Liver (tissue), 9 donors: ENCODE results near the gene PCDHA1. TPM values are rescaled to one million over a fixed set of nuclear protein-coding genes. Genes with fewer than 3 reads are reported as not detected.

ENCODE experiments used
- DNase-seq: peaks from one replicate; pipeline ENCODE4 v3.0.0-alpha.2; 2017; ENCODE audit warnings: low spot score
- H3K27ac ChIP-seq, 2 donors: one replicate each; pipeline ENCODE4 v1.7.0; 2013; ENCODE audit warnings: inconsistent platforms in 2 of 2, low read length in 2 of 2, control low read depth in 1 of 2, low read depth in 1 of 2, mild to moderate bottlenecking in 1 of 2
- H3K27me3 ChIP-seq, 4 donors: one replicate each; pipeline versions ENCODE4 v1.6.1 to v1.7.0; 2013; ENCODE audit warnings: low read length in 3 of 4, inconsistent platforms in 1 of 4, mild to moderate bottlenecking in 1 of 4, moderate library complexity in 1 of 4; ENCODE audit not compliant: control insufficient read depth in 4 of 4, insufficient read depth in 4 of 4
- H3K36me3 ChIP-seq, 4 donors: one replicate each; pipeline versions ENCODE4 v1.6.1 to v1.7.0; 2013; ENCODE audit warnings: low read length in 3 of 4, mild to moderate bottlenecking in 3 of 4, low read depth in 1 of 4, moderate library complexity in 1 of 4; ENCODE audit not compliant: control insufficient read depth in 4 of 4, insufficient read depth in 3 of 4
- H3K4me1 ChIP-seq, 4 donors: one replicate each; pipeline versions ENCODE4 v1.6.1 to v1.7.0; 2013; ENCODE audit warnings: low read length in 3 of 4, mild to moderate bottlenecking in 3 of 4, moderate library complexity in 1 of 4; ENCODE audit not compliant: control insufficient read depth in 4 of 4, insufficient read depth in 4 of 4
- H3K4me3 ChIP-seq, 3 donors: one replicate each; pipeline versions ENCODE4 v1.6.1 to v1.7.0; 2013; ENCODE audit warnings: low read length in 3 of 3, control low read depth in 1 of 3, low read depth in 1 of 3, mild to moderate bottlenecking in 1 of 3
- H3K9ac ChIP-seq, 2 donors: one replicate each; pipeline ENCODE4 v1.7.0; 2013; ENCODE audit warnings: low read length in 2 of 2, mild to moderate bottlenecking in 2 of 2, moderate library complexity in 2 of 2, control low read depth in 1 of 2, low read depth in 1 of 2
- H3K9me3 ChIP-seq, 4 donors: one replicate each; pipeline versions ENCODE4 v1.6.1 to v1.7.0; 2013; ENCODE audit warnings: low read length in 3 of 4; ENCODE audit not compliant: control insufficient read depth in 4 of 4
- FOXA2 ChIP-seq: IDR thresholded peaks from 2 replicates; pipeline ENCODE4 v1.6.1; 2016; ENCODE audit warnings: antibody characterized with exemption
- NR2F2 ChIP-seq: IDR thresholded peaks from 2 replicates; pipeline ENCODE4 v1.6.1; 2016; ENCODE audit warnings: antibody characterized with exemption
- RAD21 ChIP-seq, 2 donors: IDR thresholded peaks; 2 replicates each; pipeline ENCODE4 v1.6.1; 2016; ENCODE audit warnings: antibody characterized with exemption in 2 of 2, mild to moderate bottlenecking in 2 of 2
- WGBS: extraction: QIAGEN DNeasy Blood & Tissue Kit; methylation state at CpG from one replicate; pipeline ENCODE4 v1.1.7; 2013; 5-methylcytosine and 5-hydroxymethylcytosine counted together
- polyA plus RNA-seq, 2 donors: library from polyadenylated mRNA; stranded (reverse) in 1 of 2; unstranded in 1 of 2; fragments of 200-250 nt in 1 of 2; fragments of >200 nt in 1 of 2; fragmentation: Nextera tagmentation in 1 of 2; extraction: Ambion mirVana in 1 of 2; gene quantifications; one replicate each; pipeline versions ENCODE4 v1.2.1 to v1.2.3, GENCODE V29; 2013 to 2015
- total RNA-seq, 2 donors: library from RNA; depleted of rRNA; stranded (reverse); fragments of >200 nt; gene quantifications; one replicate each; pipeline ENCODE4 v1.2.3, GENCODE V29; 2014
- TF ChIP-seq, protein P1 (sequence below): fragments of 150-350 bp; IDR thresholded peaks from 2 replicates; pipeline ENCODE4 v1.5.1; 2017; ENCODE audit warnings: improper control_type of control experiment, low read depth, low read length; ENCODE audit not compliant: missing input control
- TF ChIP-seq, protein P2 (sequence below): IDR thresholded peaks from 2 replicates; pipeline ENCODE4 v1.6.1; 2016; ENCODE audit warnings: antibody characterized with exemption
- donor health status: healthy.
- donor health status: healthy.
- donor health status: healthy.
- donor health status: healthy.
- donor health status: healthy.

The PCDHA1 gene
- total and polyA plus RNA-seq, 4 donors: not detected

DNA sequence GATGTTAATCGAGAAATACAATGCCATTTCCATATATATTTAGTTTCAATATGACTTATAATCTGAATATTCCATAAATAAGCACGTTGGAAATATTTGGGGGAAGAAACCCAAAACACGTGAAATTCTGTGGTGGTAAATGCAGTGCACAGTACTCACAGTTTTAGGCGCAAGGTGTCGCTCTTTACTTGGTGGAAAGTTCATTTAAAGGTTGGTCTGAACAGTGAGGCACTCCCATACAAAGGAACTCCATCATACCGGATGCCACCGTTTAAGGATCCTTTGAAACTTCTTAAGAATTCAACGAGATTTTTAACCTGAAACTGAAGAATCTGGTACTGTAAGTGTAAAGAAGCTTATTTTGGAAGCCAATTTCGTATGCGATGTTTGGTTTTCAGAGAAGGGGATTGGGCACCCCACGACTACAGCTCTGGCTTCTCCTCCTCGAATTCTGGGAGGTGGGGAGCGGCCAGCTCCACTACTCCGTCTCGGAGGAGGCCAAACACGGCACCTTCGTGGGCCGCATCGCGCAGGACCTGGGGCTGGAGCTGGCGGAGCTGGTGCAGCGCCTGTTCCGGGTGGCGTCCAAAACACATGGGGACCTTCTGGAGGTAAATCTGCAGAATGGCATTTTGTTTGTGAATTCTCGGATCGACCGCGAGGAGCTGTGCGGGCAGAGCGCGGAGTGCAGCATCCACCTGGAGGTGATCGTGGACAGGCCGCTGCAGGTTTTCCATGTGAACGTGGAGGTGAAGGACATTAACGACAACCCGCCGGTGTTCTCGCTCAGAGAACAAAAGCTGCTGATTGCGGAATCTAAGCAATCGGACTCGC, 83.0 kb downstream of the PCDHA1 start, which contains the start of gene PCDHA11:
Gene PCDHA11 (plus strand): TSS at position 237 of the 834 bp plus-strand sequence. CDS start 147 bp downstream, at position 384.
- DNase-seq: no peak
- WGBS: 16% methylated on average over 41 of the region's 41 CpGs
- H3K27me3 ChIP-seq: peaks cover 0 to 11% (median 5%) of the 10 kb centered on the region in 4 donors
- H3K9me3 ChIP-seq: peaks cover 12 to 23% (median 17%) of the 10 kb centered on the region in 4 donors
- no peak within 1 kb of the TSS for H3K27ac ChIP-seq
- peak within 1 kb of the TSS in 1 of 3 donors; percentile 5 for H3K4me3 ChIP-seq
- TF ChIP-seq, protein P1, sequence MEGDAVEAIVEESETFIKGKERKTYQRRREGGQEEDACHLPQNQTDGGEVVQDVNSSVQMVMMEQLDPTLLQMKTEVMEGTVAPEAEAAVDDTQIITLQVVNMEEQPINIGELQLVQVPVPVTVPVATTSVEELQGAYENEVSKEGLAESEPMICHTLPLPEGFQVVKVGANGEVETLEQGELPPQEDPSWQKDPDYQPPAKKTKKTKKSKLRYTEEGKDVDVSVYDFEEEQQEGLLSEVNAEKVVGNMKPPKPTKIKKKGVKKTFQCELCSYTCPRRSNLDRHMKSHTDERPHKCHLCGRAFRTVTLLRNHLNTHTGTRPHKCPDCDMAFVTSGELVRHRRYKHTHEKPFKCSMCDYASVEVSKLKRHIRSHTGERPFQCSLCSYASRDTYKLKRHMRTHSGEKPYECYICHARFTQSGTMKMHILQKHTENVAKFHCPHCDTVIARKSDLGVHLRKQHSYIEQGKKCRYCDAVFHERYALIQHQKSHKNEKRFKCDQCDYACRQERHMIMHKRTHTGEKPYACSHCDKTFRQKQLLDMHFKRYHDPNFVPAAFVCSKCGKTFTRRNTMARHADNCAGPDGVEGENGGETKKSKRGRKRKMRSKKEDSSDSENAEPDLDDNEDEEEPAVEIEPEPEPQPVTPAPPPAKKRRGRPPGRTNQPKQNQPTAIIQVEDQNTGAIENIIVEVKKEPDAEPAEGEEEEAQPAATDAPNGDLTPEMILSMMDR: peak; percentile 21
- TF ChIP-seq, protein P2, sequence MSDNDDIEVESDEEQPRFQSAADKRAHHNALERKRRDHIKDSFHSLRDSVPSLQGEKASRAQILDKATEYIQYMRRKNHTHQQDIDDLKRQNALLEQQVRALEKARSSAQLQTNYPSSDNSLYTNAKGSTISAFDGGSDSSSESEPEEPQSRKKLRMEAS: no peak
- peak; percentile 35 to 53 for TF ChIP-seq RAD21 (IDR thresholded peaks at IDR 0.05)
- no peaks in the 10 kb centered on the region for H3K36me3 ChIP-seq
- no peaks in the 10 kb centered on the region for H3K4me1 ChIP-seq
- H3K9ac ChIP-seq: no peak within 1 kb of the TSS

DNA sequence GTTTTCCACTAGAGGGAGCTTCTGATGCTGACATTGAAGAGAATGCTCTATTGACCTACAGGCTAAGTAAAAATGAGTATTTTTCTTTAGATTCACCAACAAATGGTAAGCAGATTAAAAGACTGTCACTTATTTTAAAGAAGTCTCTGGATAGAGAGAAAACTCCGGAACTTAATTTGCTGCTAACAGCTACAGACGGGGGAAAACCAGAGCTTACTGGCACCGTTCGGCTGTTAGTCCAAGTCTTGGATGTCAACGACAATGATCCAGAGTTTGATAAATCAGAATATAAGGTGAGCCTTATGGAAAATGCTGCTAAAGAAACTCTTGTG, 83.6 kb downstream of the PCDHA1 start:
- peaks cover 12 to 23% (median 17%) of the 10 kb centered on the region in 4 donors for H3K9me3 ChIP-seq
- no peak overlapping the region for H3K27ac ChIP-seq
- H3K4me1 ChIP-seq: no peaks in the 10 kb centered on the region
- peaks cover 0 to 11% (median 5%) of the 10 kb centered on the region in 4 donors for H3K27me3 ChIP-seq
- TF ChIP-seq FOXA2: no peak
- no peak for DNase-seq
- WGBS: 48% methylated on average over 5 of the region's 5 CpGs
- H3K36me3 ChIP-seq: no peaks in the 10 kb centered on the region
- no peak overlapping the region for H3K4me3 ChIP-seq
- no peak overlapping the region for H3K9ac ChIP-seq

DNA sequence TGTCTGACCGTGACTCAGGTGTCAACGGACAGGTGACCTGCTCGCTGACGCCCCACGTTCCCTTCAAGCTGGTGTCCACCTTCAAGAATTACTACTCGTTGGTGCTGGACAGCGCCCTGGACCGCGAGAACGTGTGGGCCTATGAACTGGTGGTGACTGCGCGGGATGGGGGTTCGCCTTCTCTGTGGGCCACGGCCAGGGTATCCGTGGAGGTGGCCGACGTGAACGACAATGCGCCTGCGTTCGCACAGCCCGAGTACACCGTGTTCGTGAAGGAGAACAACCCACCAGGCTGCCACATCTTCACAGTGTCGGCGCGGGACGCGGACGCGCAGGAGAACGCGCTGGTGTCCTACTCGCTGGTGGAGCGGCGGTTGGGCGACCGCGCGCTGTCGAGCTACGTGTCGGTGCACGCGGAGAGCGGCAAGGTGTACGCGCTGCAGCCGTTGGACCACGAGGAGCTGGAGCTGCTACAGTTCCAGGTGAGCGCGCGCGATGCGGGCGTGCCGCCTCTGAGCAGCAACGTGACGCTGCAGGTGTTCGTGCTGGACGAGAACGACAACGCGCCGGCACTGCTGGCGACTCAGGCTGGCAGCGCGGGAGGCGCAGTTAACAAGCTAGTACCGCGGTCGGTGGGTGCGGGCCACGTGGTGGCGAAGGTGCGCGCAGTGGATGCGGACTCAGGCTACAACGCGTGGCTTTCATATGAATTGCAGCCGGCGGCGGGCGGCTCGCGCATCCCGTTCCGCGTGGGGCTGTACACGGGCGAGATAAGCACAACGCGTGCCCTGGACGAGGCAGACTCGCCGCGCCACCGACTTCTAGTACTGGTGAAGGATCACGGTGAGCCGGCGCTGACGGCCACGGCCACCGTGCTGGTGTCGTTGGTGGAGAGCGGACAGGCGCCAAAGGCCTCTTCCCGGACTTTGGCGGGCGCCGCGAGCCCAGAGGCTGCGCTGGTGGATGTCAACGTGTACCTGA, 84.6 kb downstream of the PCDHA1 start:
- Histone ChIP-seq H3K9ac (no peak overlapping the region), H3K27me3 (peaks cover 0 to 11% (median 6%) of the 10 kb centered on the region in 4 donors), H3K9me3 (peaks cover 12 to 27% (median 20%) of the 10 kb centered on the region in 4 donors), H3K27ac (no peak overlapping the region), H3K36me3 (no peaks in the 10 kb centered on the region), H3K4me3 (peak overlapping the region in 1 of 3 donors; percentile 10), H3K4me1 (no peaks in the 10 kb centered on the region)
- DNase-seq: no peak
- WGBS: 42% methylated on average over 114 of the region's 114 CpGs
- no peak for TF ChIP-seq NR2F2
